GM12878 (cell line): ENCODE results near the gene CAVIN1.

Experiments used
- CHD2 ChIP-seq: IDR thresholded peaks from 2 replicates; pipeline ENCODE4 v1.6.1; 2011; ENCODE audit warnings: low read depth, low read length, improper control_type of control experiment, borderline replicate concordance
- CHD4 ChIP-seq: fragments of 200-600 bp; sonication (generic); IDR thresholded peaks from 2 replicates; pipeline ENCODE4 v1.6.1; 2016; ENCODE audit warnings: mild to moderate bottlenecking
- CTCF ChIP-seq, 3 experiments: IDR thresholded peaks in 2 of 3; conservative IDR thresholded peaks in 1 of 3; 2 replicates each; pipeline ENCODE4 v1.5.1; 2011; ENCODE audit warnings: low read depth in 3 of 3, low read length in 3 of 3, mild to moderate bottlenecking in 3 of 3, control low read depth in 2 of 3, moderate library complexity in 2 of 3, inconsistent platforms in 1 of 3, mixed read lengths in 1 of 3; ENCODE audit not compliant: control insufficient read depth in 2 of 3, insufficient read depth in 1 of 3; ENCODE audit errors: extremely low read depth in 1 of 3
- ESRRA ChIP-seq: IDR thresholded peaks from 2 replicates; pipeline ENCODE4 v1.6.1; 2012; ENCODE audit warnings: mild to moderate bottlenecking, low read length, improper control_type of control experiment
- MTA3 ChIP-seq: IDR thresholded peaks from 2 replicates; pipeline ENCODE4 v1.6.1; 2012; ENCODE audit warnings: low read length, inconsistent platforms, borderline replicate concordance
- MXI1 ChIP-seq: fragments of 150-350 bp; IDR thresholded peaks from 2 replicates; pipeline ENCODE4 v1.6.1; 2011; ENCODE audit warnings: low read depth, mild to moderate bottlenecking, inconsistent platforms, low read length, improper control_type of control experiment
- NR2F1 ChIP-seq: fragments of 450-650 bp; conservative IDR thresholded peaks from 2 replicates; pipeline ENCODE4 v1.6.1; 2017; ENCODE audit warnings: mild to moderate bottlenecking
- SIN3A ChIP-seq: IDR thresholded peaks from 2 replicates; pipeline ENCODE4 v1.6.1; 2012; ENCODE audit warnings: low read depth, low read length, improper control_type of control experiment
- ZZZ3 ChIP-seq: IDR thresholded peaks from 2 replicates; pipeline ENCODE4 v1.6.1; 2011; ENCODE audit warnings: low read depth; ENCODE audit not compliant: control insufficient read depth, insufficient read length

GRCh38 chr17:42423766-42424165 is 710 bp upstream of the CAVIN1 start:
- TF ChIP-seq ZZZ3 (no peak), ESRRA (no peak), MXI1 (no peak), CTCF (IDR thresholded peaks at IDR 0.05 in 2 of 3, conservative IDR thresholded peaks at IDR 0.05 in 1 of 3; ENCODE audit: control insufficient read depth in 2 of 3, extremely low read depth in 1 of 3, insufficient read depth in 1 of 3, low read depth in 3 of 3, low read length in 3 of 3) (no peak), MTA3 (no peak), CHD2 (no peak), CHD4 (no peak), NR2F1 (no peak), SIN3A (no peak)
